Stimulated activated CD4-positive, alpha-beta T cell treated with anti-CD3 and anti-CD28 coated beads, Interleukin-4, amount 100 ng/mL, for 24 hours (primary cell): ENCODE results near the gene ISOC1.

Experiments
- DNase-seq: peaks from one replicate; pipeline ENCODE4 v3.0.0-alpha.2; 2020

ISOC1 gene

GRCh38 chr5:129096382-129096991 is 1.9 kb downstream of the ISOC1 start:
- no peak for DNase-seq

DNA sequence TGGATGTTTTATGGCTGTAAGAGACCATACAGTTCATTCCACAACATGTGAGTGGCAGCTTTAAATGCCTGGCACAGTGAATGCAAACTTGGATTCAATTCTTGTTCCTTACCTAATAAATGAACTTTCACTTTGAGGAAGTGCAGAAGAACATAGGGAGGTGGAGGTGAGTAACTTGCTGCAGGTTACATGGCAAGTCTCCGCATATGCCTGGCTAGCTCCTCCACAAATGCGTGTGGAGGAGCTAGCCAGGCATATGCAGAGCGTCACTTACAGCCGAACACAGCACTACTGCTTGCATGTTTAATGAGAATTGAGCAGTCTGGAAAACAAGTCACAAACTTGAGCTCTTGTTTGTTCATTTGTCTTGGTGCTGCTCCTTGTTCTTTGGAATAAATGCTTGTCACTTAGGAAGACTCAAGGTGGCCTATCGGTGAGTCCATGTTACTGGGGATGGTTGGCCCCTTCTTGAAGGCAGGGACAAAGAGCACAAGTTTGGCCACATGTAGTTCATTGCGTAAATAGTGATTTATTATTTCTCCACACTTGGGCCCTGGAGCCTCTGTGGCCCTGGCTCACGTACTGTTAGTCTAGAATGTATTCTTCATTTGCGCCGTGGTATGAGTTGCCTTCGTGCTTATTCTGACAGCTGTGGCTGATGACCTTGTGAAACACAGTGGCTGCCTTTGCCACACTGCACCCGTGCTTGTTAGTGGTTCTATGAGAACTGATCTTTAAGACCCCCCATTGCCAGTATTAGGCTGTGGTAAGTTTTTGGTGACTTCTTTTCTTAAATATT is 3.1 kb downstream of the ISOC1 start:
- no peak for DNase-seq

DNA sequence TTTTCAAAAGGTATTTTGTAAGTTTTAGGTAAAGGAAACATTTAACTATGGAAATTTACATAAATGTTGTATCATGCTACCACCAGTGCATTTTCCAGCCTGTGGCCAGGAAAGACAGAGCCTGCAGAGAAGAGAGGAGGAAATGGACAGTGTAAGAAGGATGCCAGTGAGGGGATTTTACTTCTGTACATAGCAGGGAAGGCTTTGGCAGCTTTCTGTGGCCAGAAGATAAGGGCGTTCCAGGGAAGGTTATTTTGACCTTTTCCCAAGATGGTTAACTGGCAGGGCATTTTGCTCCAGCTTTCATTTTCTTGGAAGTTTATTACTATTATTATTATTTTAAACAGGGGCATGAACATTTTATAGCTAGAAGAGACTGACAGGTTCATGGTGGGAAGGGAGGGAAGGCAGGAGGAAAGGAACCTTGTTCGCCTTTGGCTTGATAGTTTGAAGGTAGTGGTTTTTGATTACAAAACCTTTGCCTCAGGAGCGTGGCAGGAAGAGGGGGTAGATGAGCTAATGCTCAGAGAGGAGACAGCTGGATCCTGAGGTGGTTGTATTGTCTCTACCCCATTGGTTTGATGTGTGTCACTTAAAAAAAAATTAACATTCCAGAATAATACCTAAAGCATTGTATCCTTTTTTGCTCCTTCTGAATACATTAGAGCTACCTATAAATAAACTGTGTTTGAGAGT is 4.1 kb downstream of the ISOC1 start:
- no peak for DNase-seq

DNA sequence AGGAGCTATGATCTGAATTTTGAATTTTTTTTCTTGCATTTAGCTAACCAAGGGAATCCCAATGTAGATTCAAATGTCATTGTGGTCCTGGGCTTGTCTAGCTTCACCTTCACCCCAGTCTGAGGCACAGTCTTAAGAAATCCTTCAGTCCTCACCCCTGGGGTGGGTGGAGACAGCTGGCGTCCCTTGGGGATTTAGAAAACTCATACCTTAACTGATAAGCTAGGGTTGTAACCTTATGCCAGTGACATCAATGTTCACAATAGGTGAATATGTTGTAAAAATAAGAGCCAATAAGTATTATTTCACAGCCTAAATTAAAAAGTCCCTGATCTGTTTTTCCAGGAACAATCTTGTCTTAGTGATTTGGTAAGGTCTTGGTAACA is 4.6 kb downstream of the ISOC1 start:
- no peak for DNase-seq

GRCh38 chr5:129101794-129102193 is 7.2 kb downstream of the ISOC1 start:
- no peak for DNase-seq

DNA sequence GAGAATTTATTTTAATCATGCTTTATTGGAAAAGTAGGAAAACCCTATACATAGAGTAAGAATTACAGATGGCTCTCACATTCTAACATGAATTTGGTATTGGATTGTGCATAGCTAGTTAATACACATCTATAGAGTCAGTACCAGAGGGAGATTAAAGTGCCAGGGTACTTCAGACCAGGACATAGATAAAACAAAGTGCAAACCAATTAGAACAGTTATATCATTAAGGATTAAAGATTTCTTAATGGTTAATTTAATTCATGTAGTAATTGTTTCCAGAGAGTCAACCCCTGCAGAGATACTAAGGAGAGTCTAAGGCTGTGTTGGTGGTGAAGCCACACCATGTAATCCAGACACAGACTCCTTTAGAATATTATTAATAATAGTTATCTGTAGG is 8.8 kb downstream of the ISOC1 start:
- DNase-seq = no peak

GRCh38 chr5:129104915-129105455 is 10.4 kb downstream of the ISOC1 start:
- DNase-seq = no peak

DNA sequence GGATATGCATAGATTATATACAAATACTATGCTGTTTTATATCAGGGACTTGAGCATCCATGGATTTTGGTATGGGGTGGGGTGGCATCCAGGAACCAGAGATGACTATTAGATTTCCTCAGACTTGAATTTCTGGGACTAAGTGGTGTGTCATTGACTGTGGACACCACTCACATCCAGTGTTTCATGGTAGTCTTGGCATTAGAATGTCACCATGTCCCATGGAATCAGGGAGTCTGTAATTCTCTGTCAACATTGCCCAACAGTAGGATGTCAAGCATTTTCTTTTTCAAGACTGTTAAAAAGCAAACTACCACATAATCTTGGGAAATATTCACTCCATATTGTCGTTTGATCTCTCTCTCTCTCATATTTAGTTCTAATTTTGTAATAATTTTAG is 13.1 kb downstream of the ISOC1 start:
- no peak for DNase-seq

DNA sequence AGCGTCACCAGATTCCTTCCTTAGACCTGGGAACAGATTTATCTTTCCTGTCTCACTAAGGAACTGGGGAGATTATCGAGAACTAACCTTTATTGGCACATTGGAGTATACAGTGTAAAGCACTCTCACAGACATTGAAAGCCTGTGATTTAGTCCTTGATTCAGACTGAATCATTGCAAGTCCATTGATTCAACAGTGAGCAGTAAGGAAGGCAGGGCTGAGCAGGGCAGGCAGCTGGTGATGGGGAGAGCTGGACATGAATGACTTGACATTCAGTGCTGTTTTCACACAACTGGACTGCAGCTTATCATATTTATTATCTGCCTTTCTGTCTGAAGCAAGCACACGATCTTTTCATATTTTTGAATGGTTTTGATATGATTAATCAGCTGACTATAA is 16.2 kb downstream of the ISOC1 start:
- DNase-seq = no peak

GRCh38 chr5:129111351-129111750 is 16.8 kb downstream of the ISOC1 start:
- no peak for DNase-seq

- DNase-seq = no peak
Measured at GRCh38 chr5:129112295-129112694, 17.7 kb downstream of the ISOC1 start.

- no peak for DNase-seq
Measured at GRCh38 chr5:129113867-129114266, 19.3 kb downstream of the ISOC1 start.

DNA sequence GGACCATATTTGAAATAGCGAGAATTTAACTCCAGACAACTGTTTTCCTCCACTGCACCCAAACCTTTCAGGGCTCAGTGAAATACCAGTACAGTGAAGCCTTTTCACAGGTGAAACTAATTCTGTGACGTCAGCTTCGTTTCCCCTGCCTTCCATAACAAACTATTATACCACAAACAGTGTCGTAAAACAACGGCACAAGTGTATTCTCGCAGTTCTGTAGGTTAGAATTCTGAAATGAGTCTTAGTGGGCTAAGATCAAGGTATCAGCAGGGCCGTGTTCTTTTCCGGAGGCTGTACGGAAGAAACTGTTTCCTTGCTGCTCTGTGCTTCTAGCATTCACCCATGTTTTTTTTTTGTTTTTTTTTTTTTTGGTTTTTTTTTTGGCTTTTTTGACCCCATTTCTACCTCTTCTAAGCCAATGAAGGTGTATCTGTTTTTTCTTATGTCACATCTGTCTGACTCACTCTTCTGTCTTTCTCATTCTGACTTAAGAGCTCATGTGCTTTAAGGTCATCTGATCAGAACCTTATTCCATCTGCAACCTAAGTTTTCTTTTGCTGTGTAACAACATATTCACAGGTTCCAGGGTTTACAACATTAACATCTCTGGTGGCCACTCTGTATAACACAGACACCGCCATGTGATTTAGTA is 20.1 kb downstream of the ISOC1 start:
- no peak for DNase-seq

- no peak for DNase-seq
Measured at GRCh38 chr5:129115680-129116079, 21.1 kb downstream of the ISOC1 start.

- DNase-seq = no peak
Measured at GRCh38 chr5:129116797-129117196, 22.2 kb downstream of the ISOC1 start.

DNA sequence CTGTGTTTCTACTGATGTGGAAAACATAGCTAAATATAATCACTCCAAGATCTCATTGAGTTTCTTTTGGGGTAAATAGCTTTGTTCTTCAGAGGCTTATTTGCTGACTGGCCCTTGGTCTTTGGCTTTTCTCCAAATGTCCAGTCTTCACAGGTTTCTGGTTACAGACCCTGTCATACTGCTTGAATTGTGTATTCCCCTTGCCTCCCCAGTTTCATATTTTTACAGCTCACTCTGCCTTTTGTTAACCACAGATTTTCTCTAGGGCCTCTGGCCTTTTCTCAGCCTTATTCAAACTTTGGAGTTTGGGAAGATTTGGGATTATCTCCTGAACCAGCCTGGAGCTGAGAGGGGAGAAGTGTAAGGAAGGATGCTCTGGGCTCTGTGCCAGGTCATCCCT is 23.9 kb downstream of the ISOC1 start:
- DNase-seq = no peak

GRCh38 chr5:129118826-129119225 is 24.3 kb downstream of the ISOC1 start:
- no peak for DNase-seq

- no peak for DNase-seq
Measured at GRCh38 chr5:129120158-129120581, 25.6 kb downstream of the ISOC1 start.

DNA sequence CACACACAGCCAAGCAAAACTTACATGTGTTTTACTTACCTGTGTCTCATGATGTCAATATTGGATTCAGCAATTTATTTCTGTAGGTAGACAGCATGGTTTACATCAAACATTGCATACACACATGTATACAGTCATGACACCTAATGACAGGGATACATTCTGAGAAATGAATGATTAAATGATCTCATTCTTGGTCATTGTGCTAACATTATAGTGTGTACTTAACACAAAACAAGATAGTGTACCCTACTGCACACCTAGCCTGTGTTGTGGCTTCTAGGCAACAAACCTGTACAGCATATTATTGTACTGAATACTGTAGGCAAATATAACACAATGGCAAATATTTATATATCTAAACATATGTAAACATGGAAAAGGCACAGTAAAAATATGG is 28.0 kb downstream of the ISOC1 start:
- no peak for DNase-seq

DNA sequence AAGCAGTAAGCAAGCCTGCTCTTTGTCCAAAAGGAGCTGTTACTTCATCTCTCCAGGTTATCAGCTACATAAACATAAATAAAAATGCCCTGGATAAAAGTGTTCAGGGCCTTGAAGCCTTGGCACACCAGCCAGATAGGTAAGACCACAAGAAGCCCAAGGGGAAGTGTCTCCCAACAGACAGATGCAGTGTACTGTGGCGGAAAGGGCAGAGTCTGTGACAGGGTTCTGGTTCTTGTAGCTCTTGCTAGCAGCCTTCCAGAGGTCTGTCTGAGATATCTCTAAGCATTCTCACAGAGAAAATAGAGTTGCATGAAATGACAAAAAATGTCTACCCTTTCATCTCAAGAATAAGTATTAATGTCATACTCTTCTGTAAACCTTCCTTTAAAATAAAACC is 30.1 kb downstream of the ISOC1 start:
- no peak for DNase-seq

DNA sequence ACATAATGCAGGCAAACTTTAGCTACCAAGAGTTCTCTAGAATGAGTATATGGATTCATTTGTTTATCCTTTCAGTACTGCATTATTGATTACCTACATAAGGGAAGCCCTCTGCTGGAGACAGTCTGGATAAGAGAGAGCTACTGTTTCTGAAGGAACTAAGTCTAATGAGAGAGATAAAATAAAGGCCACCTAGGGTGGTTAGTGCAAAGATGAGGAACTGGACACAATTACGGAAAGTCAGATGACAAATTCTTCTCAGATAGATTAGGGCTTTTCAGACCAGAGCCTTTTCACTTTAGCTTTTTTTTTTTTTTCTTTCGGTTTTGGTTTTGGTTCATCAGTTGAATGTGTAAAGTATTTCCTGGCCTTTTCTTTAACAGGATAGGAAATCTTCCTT is 31.3 kb downstream of the ISOC1 start:
- no peak for DNase-seq

DNA sequence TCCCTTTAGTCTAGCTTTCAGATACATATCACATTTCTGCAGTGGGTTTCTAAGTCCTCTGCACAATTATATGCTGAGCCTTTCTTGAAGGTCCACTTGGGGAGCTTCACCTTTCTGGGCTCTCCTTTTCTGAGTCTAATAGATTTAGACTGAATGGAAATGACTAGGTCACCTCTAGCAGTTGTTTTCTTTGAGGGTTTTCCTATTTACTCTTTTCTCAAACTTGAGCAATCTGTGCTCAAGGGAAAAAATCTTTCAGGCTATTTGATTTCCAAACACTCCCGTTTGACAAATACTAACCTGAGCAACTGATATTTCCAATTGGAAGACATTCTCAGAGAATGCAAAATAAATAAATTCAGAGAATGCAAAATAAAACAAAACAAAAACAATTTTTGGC is 39.0 kb downstream of the ISOC1 start:
- DNase-seq = no peak

GRCh38 chr5:129135633-129136032 is 41.1 kb downstream of the ISOC1 start:
- no peak for DNase-seq
